ENCODE results near the gene RAD51AP2.

RAD51AP2 gene

GRCh38 chr2:17482651-17483050, 35.6 kb downstream of the RAD51AP2 start:
- ChIA-PET CTCF (interaction anchor here (1.2 kb wide), 1 partner anchor 12 kb away, joined by 4 read pairs; no protein-coding TSS in a partner anchor), POLR2A (no interaction called here)
- Histone ChIP-seq H3K36me3 (ENCODE audit: control insufficient read depth in 2 of 2, insufficient read depth in 1 of 2, low read length in 2 of 2) (no peaks in the 10 kb centered on the region), H3K4me1 (ENCODE audit: control insufficient read depth, insufficient read depth, low read length) (no peaks in the 10 kb centered on the region), H3K4me3 (ENCODE audit: low read depth, low read length) (no peak overlapping the region), H3K9me3 (ENCODE audit: control insufficient read depth, insufficient read depth, low read depth, low read length) (no peaks in the 10 kb centered on the region), H3K27ac (ENCODE audit: extremely low read depth, low read depth, low read length) (no peak overlapping the region)
- TF ChIP-seq SP2 (tag by site-specific recombination; IDR thresholded peaks at IDR 0.05) (no peak), GLIS1 (tag by site-specific recombination; IDR thresholded peaks at IDR 0.05) (no peak), ZNF664 (tag by site-specific recombination; IDR thresholded peaks at IDR 0.05) (no peak), ZNF350 (tag by site-specific recombination; IDR thresholded peaks at IDR 0.05) (no peak), ZNF549 (tag by site-specific recombination; IDR thresholded peaks at IDR 0.05) (no peak), ZBTB21 (tag by site-specific recombination; IDR thresholded peaks at IDR 0.05) (no peak), KLF7 (tag by site-specific recombination; IDR thresholded peaks at IDR 0.05; ENCODE audit: borderline replicate concordance) (no peak), KLF9 (tag by site-specific recombination; IDR thresholded peaks at IDR 0.05; ENCODE audit: low read depth) (no peak), ZNF138 (tag by site-specific recombination; IDR thresholded peaks at IDR 0.05; ENCODE audit: borderline replicate concordance) (no peak), ZNF248 (tag by site-specific recombination; IDR thresholded peaks at IDR 0.05) (no peak)

GRCh38 chr2:17479875-17480274, 38.4 kb downstream of the RAD51AP2 start:
- ChIA-PET POLR2A (no interaction called here), CTCF (interaction anchor here (0.7 to 1.0 kb wide), 2 partner anchors 10 to 55 kb away, joined by 3 read pairs; no protein-coding TSS in a partner anchor)
- H3K27ac ChIP-seq (ENCODE audit: extremely low read depth, low read depth, low read length) = no peak overlapping the region
- no peaks in the 10 kb centered on the region for H3K36me3 ChIP-seq (ENCODE audit: control insufficient read depth in 2 of 2, insufficient read depth in 1 of 2, low read length in 2 of 2)
- no peak for TF ChIP-seq HIC1 (tag by site-specific recombination; IDR thresholded peaks at IDR 0.05)
- TF ChIP-seq KLF8 (tag by site-specific recombination; IDR thresholded peaks at IDR 0.05) = no peak
- no peak for TF ChIP-seq ZNF707 (tag by site-specific recombination; IDR thresholded peaks at IDR 0.05)
- no peak for TF ChIP-seq ZBTB10 (tag by site-specific recombination; IDR thresholded peaks at IDR 0.05)
- no peak for TF ChIP-seq ZNF175 (tag by site-specific recombination; IDR thresholded peaks at IDR 0.05)
- TF ChIP-seq ZBTB26 (tag by site-specific recombination; optimal IDR thresholded peaks at IDR 0.05) = no peak
- TF ChIP-seq ZNF2 (tag by site-specific recombination; IDR thresholded peaks at IDR 0.05) = no peak
- TF ChIP-seq ZNF560 (tag by site-specific recombination; IDR thresholded peaks at IDR 0.05; ENCODE audit: borderline replicate concordance) = no peak
- TF ChIP-seq ZNF670 (tag by site-specific recombination; IDR thresholded peaks at IDR 0.05; ENCODE audit: low read depth) = no peak
- no peak for TF ChIP-seq GLIS1 (tag by site-specific recombination; IDR thresholded peaks at IDR 0.05)
- no peak for TF ChIP-seq ZNF366 (tag by site-specific recombination; conservative IDR thresholded peaks at IDR 0.05)
- TF ChIP-seq ZNF169 (tag by site-specific recombination; IDR thresholded peaks at IDR 0.05) = no peak
- no peak for TF ChIP-seq ZNF121 (tag by site-specific recombination; IDR thresholded peaks at IDR 0.05)
- no peaks in the 10 kb centered on the region for H3K9me3 ChIP-seq (ENCODE audit: control insufficient read depth, insufficient read depth, low read depth, low read length)
- H3K4me3 ChIP-seq (ENCODE audit: low read depth, low read length) = no peak overlapping the region
- H3K4me1 ChIP-seq (ENCODE audit: control insufficient read depth, insufficient read depth, low read length) = no peaks in the 10 kb centered on the region

Data from HEK293 (cell line).